Measurements from ENCODE around the gene TSHZ2.

TSHZ2 gene

DNA sequence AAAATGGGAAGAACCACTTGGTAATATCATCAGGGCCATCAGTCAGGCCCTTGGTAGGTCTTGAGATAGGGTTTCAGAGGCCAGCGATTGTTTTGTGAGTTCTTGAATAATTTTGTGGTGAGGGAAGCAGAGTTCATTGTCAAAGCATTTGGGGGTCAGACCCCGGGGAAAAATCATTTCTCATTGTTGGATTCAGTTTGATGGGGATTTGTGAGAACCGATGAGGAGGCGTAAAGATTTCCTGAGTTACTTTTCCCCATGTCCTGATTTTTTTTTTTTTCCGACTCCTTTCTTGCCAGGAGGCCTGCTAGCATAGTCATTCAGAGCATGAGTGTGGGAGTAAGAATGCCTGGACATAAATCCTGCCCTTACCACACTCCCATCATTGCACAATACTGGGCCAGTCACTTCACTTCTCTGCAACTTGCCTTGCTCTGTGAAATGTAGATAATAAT lies 60.3 kb downstream of the TSHZ2 start:
- no peak for DNase-seq (ENCODE audit: extremely low read depth, low read depth)
- TF ChIP-seq, protein P1, sequence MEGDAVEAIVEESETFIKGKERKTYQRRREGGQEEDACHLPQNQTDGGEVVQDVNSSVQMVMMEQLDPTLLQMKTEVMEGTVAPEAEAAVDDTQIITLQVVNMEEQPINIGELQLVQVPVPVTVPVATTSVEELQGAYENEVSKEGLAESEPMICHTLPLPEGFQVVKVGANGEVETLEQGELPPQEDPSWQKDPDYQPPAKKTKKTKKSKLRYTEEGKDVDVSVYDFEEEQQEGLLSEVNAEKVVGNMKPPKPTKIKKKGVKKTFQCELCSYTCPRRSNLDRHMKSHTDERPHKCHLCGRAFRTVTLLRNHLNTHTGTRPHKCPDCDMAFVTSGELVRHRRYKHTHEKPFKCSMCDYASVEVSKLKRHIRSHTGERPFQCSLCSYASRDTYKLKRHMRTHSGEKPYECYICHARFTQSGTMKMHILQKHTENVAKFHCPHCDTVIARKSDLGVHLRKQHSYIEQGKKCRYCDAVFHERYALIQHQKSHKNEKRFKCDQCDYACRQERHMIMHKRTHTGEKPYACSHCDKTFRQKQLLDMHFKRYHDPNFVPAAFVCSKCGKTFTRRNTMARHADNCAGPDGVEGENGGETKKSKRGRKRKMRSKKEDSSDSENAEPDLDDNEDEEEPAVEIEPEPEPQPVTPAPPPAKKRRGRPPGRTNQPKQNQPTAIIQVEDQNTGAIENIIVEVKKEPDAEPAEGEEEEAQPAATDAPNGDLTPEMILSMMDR (IDR thresholded peaks at IDR 0.05; ENCODE audit: low read depth, low read length, missing control alignments) = no peak
- H3K4me3 ChIP-seq (replicated peaks; ENCODE audit: low read depth, low read length) = no peak overlapping the region

GRCh38 chr20:53033176-53033575 lies 61.0 kb downstream of the TSHZ2 start:
- H3K4me3 ChIP-seq (replicated peaks; ENCODE audit: low read depth, low read length) = no peak overlapping the region
- DNase-seq (ENCODE audit: extremely low read depth, low read depth) = no peak
- TF ChIP-seq, protein P1 (IDR thresholded peaks at IDR 0.05; ENCODE audit: low read depth, low read length, missing control alignments) = no peak

- DNase-seq (ENCODE audit: extremely low read depth, low read depth) = no peak
- TF ChIP-seq, protein P1 (IDR thresholded peaks at IDR 0.05; ENCODE audit: low read depth, low read length, missing control alignments) = no peak
- H3K4me3 ChIP-seq (replicated peaks; ENCODE audit: low read depth, low read length) = no peak overlapping the region
Measured at GRCh38 chr20:53034899-53035298, 62.7 kb downstream of the TSHZ2 start.

- TF ChIP-seq, protein P1 (IDR thresholded peaks at IDR 0.05; ENCODE audit: low read depth, low read length, missing control alignments) = no peak
- H3K4me3 ChIP-seq (replicated peaks; ENCODE audit: low read depth, low read length) = no peak overlapping the region
- no peak for DNase-seq (ENCODE audit: extremely low read depth, low read depth)
Measured at GRCh38 chr20:53036992-53037391, 64.8 kb downstream of the TSHZ2 start.

DNA sequence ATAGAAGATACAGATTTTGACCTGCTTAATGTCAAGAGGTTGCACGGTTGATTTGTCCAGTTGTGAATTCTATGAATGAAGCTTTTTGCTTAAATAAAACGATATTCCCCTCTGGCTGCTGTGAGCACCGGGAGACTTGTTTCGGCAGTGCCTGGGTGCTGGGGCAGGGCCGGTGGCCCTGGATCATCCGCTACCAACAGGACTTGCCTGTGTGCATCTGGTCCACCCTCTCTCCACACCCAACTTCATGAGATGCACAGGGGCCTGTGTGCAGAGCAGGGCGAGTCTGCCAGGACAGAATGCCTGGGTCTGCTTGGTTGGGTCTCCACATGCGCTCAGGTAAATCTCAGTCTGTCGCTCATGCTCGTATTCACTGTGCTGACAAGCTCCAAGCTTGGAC lies 65.5 kb downstream of the TSHZ2 start:
- TF ChIP-seq, protein P1 (IDR thresholded peaks at IDR 0.05; ENCODE audit: low read depth, low read length, missing control alignments) = no peak
- no peak overlapping the region for H3K4me3 ChIP-seq (replicated peaks; ENCODE audit: low read depth, low read length)
- no peak for DNase-seq (ENCODE audit: extremely low read depth, low read depth)

- no peak for DNase-seq (ENCODE audit: extremely low read depth, low read depth)
- TF ChIP-seq, protein P1 (IDR thresholded peaks at IDR 0.05; ENCODE audit: low read depth, low read length, missing control alignments) = no peak
- no peak overlapping the region for H3K4me3 ChIP-seq (replicated peaks; ENCODE audit: low read depth, low read length)
Measured at GRCh38 chr20:53038299-53038698, 66.1 kb downstream of the TSHZ2 start.
